GM23248 (cell line): ENCODE results near the gene MCTP2.

ENCODE experiments used
- EZH2 ChIP-seq: fragments of 200-600 bp; sonication (generic); IDR thresholded peaks from 2 replicates; pipeline ENCODE4 v1.6.1; 2018; ENCODE audit warnings: antibody characterized with exemption, mild to moderate bottlenecking; ENCODE audit not compliant: insufficient read depth, poor library complexity, severe bottlenecking
- EZH2phosphoT487 ChIP-seq: fragments of 200-600 bp; sonication (generic); IDR thresholded peaks from 2 replicates; pipeline ENCODE4 v1.6.1; 2018; ENCODE audit warnings: antibody characterized with exemption, moderate library complexity, mild to moderate bottlenecking, low read depth; ENCODE audit not compliant: insufficient read depth

- no peak for TF ChIP-seq EZH2
- no peak for TF ChIP-seq EZH2phosphoT487
These were observed 26.0 kb upstream of the MCTP2 start for GRCh38 chr15:94205366-94205765.
